Measurements from ENCODE around the gene MAP2.

GRCh38 chr2:209694748-209695147 is 270.9 kb downstream of the MAP2 start:
- TF ChIP-seq POLR2AphosphoS5 (IDR thresholded peaks at IDR 0.05; ENCODE audit: low read depth, low read length) (no peak), TAF1 (IDR thresholded peaks at IDR 0.05; ENCODE audit: low read depth, low read length) (no peak), POLR2A (IDR thresholded peaks at IDR 0.05; ENCODE audit: low read depth, low read length) (no peak), SPI1 (IDR thresholded peaks at IDR 0.05; ENCODE audit: low read depth, low read length) (no peak), POU2F2 (IDR thresholded peaks at IDR 0.05; ENCODE audit: low read depth, low read length) (no peak), PAX5 (IDR thresholded peaks at IDR 0.05; ENCODE audit: insufficient read depth, low read length, severe bottlenecking) (no peak)

Data from GM12891 (cell line).